ENCODE data around the gene TAF1B.
"Not testable (repeated sequence)": the region's sequence is repeated elsewhere in the genome, so short reads cannot be mapped to it uniquely, and the experiment has no call there.

TAF1B gene

DNA sequence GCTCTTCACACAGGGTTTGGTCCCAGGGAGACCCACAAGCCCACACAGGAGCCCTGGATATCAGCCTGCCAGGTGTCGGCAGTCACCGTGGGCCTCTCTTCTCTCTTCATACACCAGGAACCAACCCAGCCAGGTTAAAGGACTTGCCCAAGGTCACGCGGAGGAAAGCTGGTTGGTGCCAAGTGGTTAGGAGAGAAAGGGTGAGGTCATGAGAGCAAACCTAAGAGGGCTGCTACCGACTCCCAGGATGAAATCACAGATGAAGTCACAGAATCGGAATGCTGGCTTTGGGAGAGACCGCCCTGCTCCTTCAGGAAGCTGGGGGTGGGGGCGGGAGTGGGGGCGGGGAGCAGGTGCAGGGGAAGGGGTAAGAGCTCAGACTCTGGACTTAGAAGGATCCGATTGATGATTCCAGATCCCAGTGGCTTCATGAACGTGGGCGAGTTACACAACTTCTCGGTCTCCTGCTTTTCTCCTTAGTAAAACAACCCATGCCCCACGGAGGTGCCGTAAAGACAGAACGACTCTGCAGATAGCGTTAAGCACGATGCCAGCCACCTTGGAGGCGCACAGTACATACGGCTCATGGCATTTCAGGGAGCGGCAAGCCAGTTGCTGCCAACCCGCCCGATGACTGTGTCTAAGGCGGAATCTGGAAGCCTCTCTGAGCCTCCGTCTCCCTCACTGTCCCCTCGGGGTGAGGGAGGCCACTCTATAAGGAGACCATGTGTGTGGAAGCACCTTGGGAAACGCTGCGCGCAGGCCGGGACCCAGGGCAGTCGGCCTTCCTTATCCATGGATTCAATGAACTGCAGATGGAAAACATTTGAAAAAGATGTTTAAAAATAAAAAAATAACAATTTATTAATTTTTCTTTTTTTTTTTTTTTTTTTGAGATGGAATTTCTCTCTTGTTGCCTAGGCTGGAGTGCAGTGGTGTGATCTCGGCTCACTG is 23.0 kb upstream of the TAF1B start:
- WGBS = 76% methylated on average over 31 of the region's 32 CpGs
- H3K27me3 ChIP-seq (ENCODE audit: insufficient read depth, low read length) = no peaks in the 10 kb centered on the region
- H3K9me3 ChIP-seq (ENCODE audit: insufficient read depth, low read depth, low read length) = no peaks in the 10 kb centered on the region
- H3K36me3 ChIP-seq (ENCODE audit: insufficient read depth, low read length) = no peaks in the 10 kb centered on the region
- peak overlapping the region; percentile 28; the same call in 1 of the 2 replicates for H3K27ac ChIP-seq (ENCODE audit: low read depth, low read length)
- peaks cover 4% of the 10 kb centered on the region for H3K4me1 ChIP-seq (ENCODE audit: insufficient read depth, low read length)
- H3K4me3 ChIP-seq (ENCODE audit: low read length) = no peak overlapping the region
- H3K9ac ChIP-seq (ENCODE audit: low read depth, low read length) = no peak overlapping the region

DNA sequence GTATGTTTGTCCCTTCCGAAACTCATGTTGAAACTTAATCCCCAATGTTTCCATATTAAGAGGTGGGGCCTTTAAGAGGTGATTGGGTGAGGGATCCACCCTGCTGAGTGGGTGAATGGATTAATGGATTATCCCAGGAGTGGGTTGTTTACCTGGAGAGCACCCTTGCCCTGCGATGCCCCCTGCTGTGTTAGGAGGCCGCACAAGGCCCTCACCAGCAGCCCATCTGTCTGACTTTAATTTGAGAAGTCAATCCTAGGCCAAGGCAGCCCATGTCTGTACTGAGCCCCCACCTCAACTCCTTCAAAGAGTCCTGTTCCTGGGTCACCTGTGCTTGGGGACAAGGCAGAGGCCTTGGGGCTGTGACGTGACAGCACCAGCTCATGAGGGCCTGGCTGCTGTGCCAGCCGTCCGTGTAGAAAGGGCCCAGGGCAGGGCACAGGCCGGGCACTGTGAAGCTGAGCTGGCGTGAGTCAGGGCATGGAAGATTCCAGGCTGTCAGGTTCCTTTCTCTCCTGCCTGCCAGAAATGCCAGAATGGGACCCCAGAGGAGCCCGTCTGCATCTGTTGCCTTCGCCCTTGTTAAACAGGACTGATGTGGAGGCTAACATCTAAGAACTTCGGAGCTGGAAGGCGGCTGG is 21.3 kb upstream of the TAF1B start:
- H3K36me3 ChIP-seq (ENCODE audit: insufficient read depth, low read length) = no peaks in the 10 kb centered on the region
- H3K27me3 ChIP-seq (ENCODE audit: insufficient read depth, low read length) = no peaks in the 10 kb centered on the region
- H3K4me3 ChIP-seq (ENCODE audit: low read length) = no peak overlapping the region
- H3K9ac ChIP-seq (ENCODE audit: low read depth, low read length) = no peak overlapping the region
- no peaks in the 10 kb centered on the region for H3K9me3 ChIP-seq (ENCODE audit: insufficient read depth, low read depth, low read length)
- 88% methylated on average over 12 of the region's 12 CpGs for WGBS
- H3K4me1 ChIP-seq (ENCODE audit: insufficient read depth, low read length) = peaks cover 4% of the 10 kb centered on the region
- H3K27ac ChIP-seq (ENCODE audit: low read depth, low read length) = no peak overlapping the region

GRCh38 chr2:9824441-9824840 is 18.8 kb upstream of the TAF1B start:
- Histone ChIP-seq H3K4me3 (ENCODE audit: low read length) (no peak overlapping the region), H3K9me3 (ENCODE audit: insufficient read depth, low read depth, low read length) (no peaks in the 10 kb centered on the region), H3K9ac (ENCODE audit: low read depth, low read length) (no peak overlapping the region), H3K27ac (ENCODE audit: low read depth, low read length) (no peak overlapping the region), H3K27me3 (ENCODE audit: insufficient read depth, low read length) (no peaks in the 10 kb centered on the region), H3K4me1 (ENCODE audit: insufficient read depth, low read length) (peaks cover 4% of the 10 kb centered on the region), H3K36me3 (ENCODE audit: insufficient read depth, low read length) (no peaks in the 10 kb centered on the region)
- WGBS = 96% methylated on average over 3 of the region's 3 CpGs

- Histone ChIP-seq H3K27me3 (ENCODE audit: insufficient read depth, low read length) (no peaks in the 10 kb centered on the region), H3K4me1 (ENCODE audit: insufficient read depth, low read length) (peaks cover 4% of the 10 kb centered on the region; the same call in 1 of the 2 replicates), H3K9ac (ENCODE audit: low read depth, low read length) (no peak overlapping the region), H3K9me3 (ENCODE audit: insufficient read depth, low read depth, low read length) (no peaks in the 10 kb centered on the region), H3K4me3 (ENCODE audit: low read length) (no peak overlapping the region), H3K27ac (ENCODE audit: low read depth, low read length) (no peak overlapping the region), H3K36me3 (ENCODE audit: insufficient read depth, low read length) (no peaks in the 10 kb centered on the region)
- 86% methylated on average over 5 of the region's 5 CpGs for WGBS
Observed at GRCh38 chr2:9824956-9825720, 18.1 kb upstream of the TAF1B start.

DNA sequence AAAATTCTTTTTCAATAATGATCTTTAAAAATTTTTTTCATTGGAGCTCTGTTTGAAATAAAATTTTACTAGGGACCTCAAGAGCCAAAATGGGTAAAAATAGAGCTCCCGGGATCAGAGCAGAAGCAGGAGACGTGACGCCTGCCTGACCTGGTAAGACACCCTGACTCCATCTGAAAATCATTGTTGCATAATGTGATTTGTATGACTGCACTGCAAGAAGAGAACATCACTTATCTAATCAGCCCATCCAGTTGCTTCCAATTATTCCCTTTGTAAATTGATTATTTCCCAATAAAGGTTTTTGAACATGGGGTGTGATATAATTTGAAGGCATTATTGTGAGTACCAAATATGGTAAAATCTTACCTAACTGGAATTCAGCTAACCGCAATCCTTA is 17.1 kb upstream of the TAF1B start:
- H3K27ac ChIP-seq (ENCODE audit: low read depth, low read length) = no peak overlapping the region
- H3K9me3 ChIP-seq (ENCODE audit: insufficient read depth, low read depth, low read length) = no peaks in the 10 kb centered on the region
- H3K9ac ChIP-seq (ENCODE audit: low read depth, low read length) = no peak overlapping the region
- H3K27me3 ChIP-seq (ENCODE audit: insufficient read depth, low read length) = no peaks in the 10 kb centered on the region
- H3K4me3 ChIP-seq (ENCODE audit: low read length) = no peak overlapping the region
- WGBS = 95% methylated on average over 4 of the region's 4 CpGs
- H3K4me1 ChIP-seq (ENCODE audit: insufficient read depth, low read length) = no peaks in the 10 kb centered on the region
- H3K36me3 ChIP-seq (ENCODE audit: insufficient read depth, low read length) = no peaks in the 10 kb centered on the region

GRCh38 chr2:9830685-9831410 is 12.4 kb upstream of the TAF1B start:
- H3K9ac ChIP-seq (ENCODE audit: low read depth, low read length) = no peak overlapping the region
- H3K27me3 ChIP-seq (ENCODE audit: insufficient read depth, low read length) = no peaks in the 10 kb centered on the region
- H3K36me3 ChIP-seq (ENCODE audit: insufficient read depth, low read length) = no peaks in the 10 kb centered on the region
- no peaks in the 10 kb centered on the region for H3K9me3 ChIP-seq (ENCODE audit: insufficient read depth, low read depth, low read length)
- 70% methylated on average over 5 of the region's 5 CpGs for WGBS
- no peak overlapping the region for H3K27ac ChIP-seq (ENCODE audit: low read depth, low read length)
- H3K4me1 ChIP-seq (ENCODE audit: insufficient read depth, low read length) = peaks cover 7% of the 10 kb centered on the region; the same call in 1 of the 2 replicates
- H3K4me3 ChIP-seq (ENCODE audit: low read length) = no peak overlapping the region

DNA sequence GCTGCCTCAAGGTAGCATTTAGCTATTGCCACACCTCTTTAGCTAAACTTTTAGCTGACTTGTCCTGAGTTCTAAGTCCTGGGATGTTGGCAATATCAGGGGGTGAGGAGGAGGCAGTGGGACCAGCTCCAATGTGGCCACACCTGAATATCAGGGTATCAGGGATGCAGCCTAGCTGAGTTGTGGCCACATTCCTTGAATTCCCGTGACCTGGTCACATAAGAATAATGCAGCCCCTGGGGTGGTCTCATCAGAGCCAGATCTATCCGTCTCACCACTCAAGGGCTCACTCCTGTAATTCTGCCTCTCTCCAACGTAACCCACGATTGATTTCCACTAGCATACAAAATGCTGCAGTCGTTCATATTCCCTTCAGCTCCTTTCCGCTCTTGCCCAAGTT is 11.6 kb upstream of the TAF1B start:
- H3K9me3 ChIP-seq (ENCODE audit: insufficient read depth, low read depth, low read length) = no peaks in the 10 kb centered on the region
- H3K4me1 ChIP-seq (ENCODE audit: insufficient read depth, low read length) = peaks cover 7% of the 10 kb centered on the region; the same call in 1 of the 2 replicates
- H3K27me3 ChIP-seq (ENCODE audit: insufficient read depth, low read length) = no peaks in the 10 kb centered on the region
- H3K36me3 ChIP-seq (ENCODE audit: insufficient read depth, low read length) = no peaks in the 10 kb centered on the region
- no peak overlapping the region for H3K27ac ChIP-seq (ENCODE audit: low read depth, low read length)
- H3K4me3 ChIP-seq (ENCODE audit: low read length) = no peak overlapping the region
- WGBS = 71% methylated on average over 6 of the region's 6 CpGs
- H3K9ac ChIP-seq (ENCODE audit: low read depth, low read length) = no peak overlapping the region

DNA sequence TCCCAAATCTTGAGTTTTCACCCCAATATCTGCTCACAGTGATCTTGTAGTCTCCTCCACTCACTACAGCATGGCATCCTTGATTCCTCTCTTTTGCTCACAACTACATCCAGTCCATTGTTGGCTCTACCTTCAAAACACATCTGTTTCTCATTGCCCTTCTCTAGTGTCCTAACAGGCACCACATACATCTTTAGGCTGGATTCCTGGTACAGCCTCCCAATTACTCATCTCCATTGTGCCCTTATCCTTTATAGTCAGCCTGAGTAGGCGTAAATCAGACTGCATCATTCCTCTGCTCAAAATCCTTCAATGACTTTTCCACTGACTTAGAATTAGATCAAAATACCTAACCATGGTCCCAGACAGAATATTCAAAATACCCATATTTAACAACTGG is 10.7 kb upstream of the TAF1B start:
- WGBS = 85% methylated on average over 1 of the region's 1 CpG
- H3K4me1 ChIP-seq (ENCODE audit: insufficient read depth, low read length) = peaks cover 7% of the 10 kb centered on the region; the same call in 1 of the 2 replicates
- H3K27ac ChIP-seq (ENCODE audit: low read depth, low read length) = no peak overlapping the region

DNA sequence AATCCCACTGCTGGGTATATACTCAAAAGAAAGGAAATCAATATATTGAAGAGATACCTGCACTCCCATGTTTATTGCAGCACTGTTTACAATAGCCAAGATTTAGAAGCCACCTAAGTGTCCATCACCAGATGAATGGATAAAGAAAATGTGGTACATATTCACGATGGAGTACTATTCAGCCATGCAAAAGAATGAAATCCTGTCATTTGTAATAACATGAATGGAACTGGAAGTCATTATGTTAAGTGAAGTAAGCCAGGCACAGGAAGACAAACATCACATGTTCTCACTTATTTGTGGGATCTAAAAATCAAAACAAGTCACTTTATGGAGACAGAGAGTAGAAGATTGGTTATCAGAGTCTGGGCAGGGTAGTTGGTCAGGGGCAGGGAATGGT is 8.2 kb upstream of the TAF1B start:
- 100% methylated on average over 1 of the region's 1 CpG for WGBS

More for the DNA sequence above, 10.7 kb upstream of the TAF1B start:
- Histone ChIP-seq H3K9me3 (ENCODE audit: insufficient read depth, low read depth, low read length) (no peaks in the 10 kb centered on the region), H3K36me3 (ENCODE audit: insufficient read depth, low read length) (no peaks in the 10 kb centered on the region), H3K9ac (ENCODE audit: low read depth, low read length) (no peak overlapping the region), H3K27me3 (ENCODE audit: insufficient read depth, low read length) (no peaks in the 10 kb centered on the region), H3K4me3 (ENCODE audit: low read length) (no peak overlapping the region)

GRCh38 chr2:9836074-9836473 is 7.2 kb upstream of the TAF1B start:
- no peaks in the 10 kb centered on the region for H3K27me3 ChIP-seq (ENCODE audit: insufficient read depth, low read length)
- no peaks in the 10 kb centered on the region for H3K9me3 ChIP-seq (ENCODE audit: insufficient read depth, low read depth, low read length)
- 93% methylated on average over 3 of the region's 3 CpGs for WGBS
- H3K4me1 ChIP-seq (ENCODE audit: insufficient read depth, low read length) = peaks cover 7% of the 10 kb centered on the region; the same call in 1 of the 2 replicates
- no peak overlapping the region for H3K9ac ChIP-seq (ENCODE audit: low read depth, low read length)
- H3K27ac ChIP-seq (ENCODE audit: low read depth, low read length) = no peak overlapping the region
- no peak overlapping the region for H3K4me3 ChIP-seq (ENCODE audit: low read length)
- no peaks in the 10 kb centered on the region for H3K36me3 ChIP-seq (ENCODE audit: insufficient read depth, low read length)

More for the DNA sequence above, 8.2 kb upstream of the TAF1B start:
- H3K27me3 ChIP-seq (ENCODE audit: insufficient read depth, low read length); H3K27ac ChIP-seq (ENCODE audit: low read depth, low read length); H3K36me3 ChIP-seq (ENCODE audit: insufficient read depth, low read length); H3K4me3 ChIP-seq (ENCODE audit: low read length); H3K4me1 ChIP-seq (ENCODE audit: insufficient read depth, low read length); H3K9ac ChIP-seq (ENCODE audit: low read depth, low read length); H3K9me3 ChIP-seq (ENCODE audit: insufficient read depth, low read depth, low read length): not testable (repeated sequence)

Data from HUES64 (cell line).